Fibroblast of lung (primary cell): ENCODE measurements around the gene CMTR2. TPM values are rescaled to one million over a fixed set of nuclear protein-coding genes. Genes with fewer than 3 reads are reported as not detected.

ENCODE experiments used
- DNase-seq, 2 donors: peaks; one replicate each; pipeline versions ENCODE4 v3.0.0 to v3.0.0-alpha.2; 2010; ENCODE audit warnings: low read depth in 2 of 2
- H2AFZ ChIP-seq: 2 replicates; pipeline ENCODE4 v1.5.1; 2012; ENCODE audit warnings: low read length, control low read depth, inconsistent platforms
- H3K27ac ChIP-seq: 2 replicates; pipeline ENCODE4 v1.5.1; 2011; ENCODE audit warnings: low read length, control low read depth; ENCODE audit not compliant: insufficient read depth
- H3K27me3 ChIP-seq: 2 replicates; pipeline ENCODE4 v1.5.1; 2011; ENCODE audit warnings: mild to moderate bottlenecking, low read length; ENCODE audit not compliant: control insufficient read depth, insufficient read depth
- H3K36me3 ChIP-seq: 2 replicates; pipeline ENCODE4 v1.5.1; 2011; ENCODE audit warnings: low read length; ENCODE audit not compliant: control insufficient read depth, insufficient read depth
- H3K4me1 ChIP-seq: 2 replicates; pipeline ENCODE4 v1.5.1; 2011; ENCODE audit warnings: low read length; ENCODE audit not compliant: control insufficient read depth, insufficient read depth; ENCODE audit errors: extremely low read depth
- H3K4me2 ChIP-seq: 2 replicates; pipeline ENCODE4 v1.5.1; 2011; ENCODE audit warnings: low read length, control low read depth; ENCODE audit not compliant: insufficient read depth; ENCODE audit errors: extremely low read depth
- H3K4me3 ChIP-seq, 4 experiments: fragments of 200-600 bp in 1 of 4; sonication (generic) in 1 of 4; replicated peaks in 1 of 4; 2 replicates each; pipeline ENCODE4 v1.5.1; 2011 to 2016; ENCODE audit warnings: low read length in 4 of 4, low read depth in 3 of 4, mild to moderate bottlenecking in 3 of 4, control low read depth in 2 of 4, inconsistent platforms in 1 of 4, mixed read lengths in 1 of 4; ENCODE audit not compliant: insufficient read depth in 1 of 4; ENCODE audit errors: control extremely low read depth in 1 of 4
- H3K79me2 ChIP-seq: 2 replicates; pipeline ENCODE4 v1.5.1; 2012; ENCODE audit warnings: mild to moderate bottlenecking, low read length, inconsistent platforms; ENCODE audit not compliant: control insufficient read depth, insufficient read depth
- H3K9ac ChIP-seq: 2 replicates; pipeline ENCODE4 v1.5.1; 2011; ENCODE audit warnings: mild to moderate bottlenecking, low read length, control low read depth; ENCODE audit not compliant: insufficient read depth
- H3K9me3 ChIP-seq: 2 replicates; pipeline ENCODE4 v1.5.1; 2012; ENCODE audit warnings: low read depth, low read length; ENCODE audit not compliant: control insufficient read depth, insufficient read depth
- H4K20me1 ChIP-seq: 2 replicates; pipeline ENCODE4 v1.5.1; 2011; ENCODE audit warnings: low read length; ENCODE audit not compliant: control insufficient read depth, insufficient read depth; ENCODE audit errors: extremely low read depth
- EZH2 ChIP-seq: IDR thresholded peaks from 2 replicates; pipeline ENCODE4 v1.5.1; 2012; ENCODE audit warnings: low read length, control low read depth, mild to moderate bottlenecking; ENCODE audit errors: missing control alignments
- polyA plus RNA-seq, 2 donors: library from polyadenylated mRNA; depleted of rRNA in 1 of 2; stranded (reverse) in 1 of 2; unstranded in 1 of 2; fragments of >200 nt; gene quantifications; 2 replicates each; pipeline ENCODE4 v1.2.1, GENCODE V29; 2011 to 2012; ENCODE audit warnings: missing spikeins in 1 of 2
- total RNA-seq: library from RNA; depleted of rRNA; stranded (reverse); fragments of >200 nt; gene quantifications from 2 replicates; pipeline ENCODE4 v1.2.1, GENCODE V29; 2014
- TF ChIP-seq, protein P1 (sequence below), 2 donors: IDR thresholded peaks in 1 of 2; conservative IDR thresholded peaks in 1 of 2; 1 replicate in 1 of 2; 2 replicates in 1 of 2; pipeline ENCODE4 v1.5.1; 2011 to 2012; ENCODE audit warnings: low read length in 2 of 2, control low read depth in 1 of 2, inconsistent platforms in 1 of 2, low read depth in 1 of 2, mild to moderate bottlenecking in 1 of 2

Gene CMTR2
- total and polyA plus RNA-seq, 2 donors (not counting 1 experiment from before 2014, with no cell fraction given): 22.1 to 29.2 TPM

DNA sequence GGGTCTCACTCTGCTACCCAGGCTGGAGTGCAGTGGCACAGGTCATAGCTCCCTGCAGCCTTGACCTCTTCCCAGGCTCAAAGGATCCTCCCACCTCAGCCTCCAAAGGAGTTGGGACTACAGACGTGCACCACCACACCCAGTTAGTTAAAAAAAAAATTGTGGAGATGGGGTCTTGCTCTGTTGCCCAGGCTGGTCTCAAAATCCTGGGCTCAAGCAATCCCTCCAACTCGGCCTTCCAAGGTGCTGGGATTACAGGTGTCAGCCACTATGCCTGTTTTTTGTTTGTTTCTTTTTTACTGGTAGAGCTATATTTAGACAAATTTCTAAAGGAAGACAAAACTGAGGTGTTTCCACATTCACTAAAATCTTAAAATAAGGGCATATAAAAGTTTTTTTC is 1.7 kb downstream of the CMTR2 start:
- Histone ChIP-seq H3K27me3 (no peaks in the 10 kb centered on the region), H2AFZ (no peak overlapping the region), H3K36me3 (peaks cover 4% of the 10 kb centered on the region), H3K4me1 (no peaks in the 10 kb centered on the region), H3K27ac (no peak overlapping the region), H3K9ac (no peak overlapping the region), H3K4me2 (no peak overlapping the region), H4K20me1 (no peaks in the 10 kb centered on the region), H3K4me3 (no peak overlapping the region), H3K79me2 (peaks cover 9% of the 10 kb centered on the region), H3K9me3 (no peaks in the 10 kb centered on the region)
- TF ChIP-seq, protein P1, sequence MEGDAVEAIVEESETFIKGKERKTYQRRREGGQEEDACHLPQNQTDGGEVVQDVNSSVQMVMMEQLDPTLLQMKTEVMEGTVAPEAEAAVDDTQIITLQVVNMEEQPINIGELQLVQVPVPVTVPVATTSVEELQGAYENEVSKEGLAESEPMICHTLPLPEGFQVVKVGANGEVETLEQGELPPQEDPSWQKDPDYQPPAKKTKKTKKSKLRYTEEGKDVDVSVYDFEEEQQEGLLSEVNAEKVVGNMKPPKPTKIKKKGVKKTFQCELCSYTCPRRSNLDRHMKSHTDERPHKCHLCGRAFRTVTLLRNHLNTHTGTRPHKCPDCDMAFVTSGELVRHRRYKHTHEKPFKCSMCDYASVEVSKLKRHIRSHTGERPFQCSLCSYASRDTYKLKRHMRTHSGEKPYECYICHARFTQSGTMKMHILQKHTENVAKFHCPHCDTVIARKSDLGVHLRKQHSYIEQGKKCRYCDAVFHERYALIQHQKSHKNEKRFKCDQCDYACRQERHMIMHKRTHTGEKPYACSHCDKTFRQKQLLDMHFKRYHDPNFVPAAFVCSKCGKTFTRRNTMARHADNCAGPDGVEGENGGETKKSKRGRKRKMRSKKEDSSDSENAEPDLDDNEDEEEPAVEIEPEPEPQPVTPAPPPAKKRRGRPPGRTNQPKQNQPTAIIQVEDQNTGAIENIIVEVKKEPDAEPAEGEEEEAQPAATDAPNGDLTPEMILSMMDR (conservative IDR thresholded peaks at IDR 0.05 in 1 of 2, IDR thresholded peaks at IDR 0.05 in 1 of 2; ENCODE audit: low read depth in 1 of 2, low read length in 2 of 2): no peak
- TF ChIP-seq EZH2: no peak
- DNase-seq: no peak

DNA sequence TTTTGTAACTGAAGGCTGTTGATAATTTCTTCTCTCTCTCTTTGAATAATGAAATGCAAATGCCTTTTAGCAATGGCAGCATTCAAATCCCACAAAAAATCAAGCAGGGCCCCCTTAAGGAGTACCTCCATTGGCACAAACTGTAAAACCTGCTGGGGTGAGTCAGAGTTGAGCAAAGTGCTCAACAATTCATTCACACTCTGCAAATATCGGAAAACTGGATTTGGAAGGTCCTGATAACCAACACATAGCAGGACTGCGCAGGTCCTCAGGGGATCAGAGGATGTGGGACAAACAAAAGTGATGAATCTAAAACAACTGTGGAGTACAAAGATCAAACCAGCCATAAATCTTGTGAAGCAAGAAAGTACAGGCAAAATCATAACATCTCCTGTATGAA is 5.6 kb downstream of the CMTR2 start:
- Histone ChIP-seq H3K4me1 (no peaks in the 10 kb centered on the region), H3K27ac (no peak overlapping the region), H3K4me2 (no peak overlapping the region), H4K20me1 (no peaks in the 10 kb centered on the region), H3K79me2 (peaks cover 9% of the 10 kb centered on the region), H3K9me3 (no peaks in the 10 kb centered on the region), H2AFZ (no peak overlapping the region), H3K27me3 (no peaks in the 10 kb centered on the region), H3K4me3 (no peak overlapping the region), H3K9ac (no peak overlapping the region), H3K36me3 (peaks cover 4% of the 10 kb centered on the region)
- no peak for DNase-seq
- TF ChIP-seq EZH2: no peak
- TF ChIP-seq, protein P1 (conservative IDR thresholded peaks at IDR 0.05 in 1 of 2, IDR thresholded peaks at IDR 0.05 in 1 of 2; ENCODE audit: low read depth in 1 of 2, low read length in 2 of 2): no peak

DNA sequence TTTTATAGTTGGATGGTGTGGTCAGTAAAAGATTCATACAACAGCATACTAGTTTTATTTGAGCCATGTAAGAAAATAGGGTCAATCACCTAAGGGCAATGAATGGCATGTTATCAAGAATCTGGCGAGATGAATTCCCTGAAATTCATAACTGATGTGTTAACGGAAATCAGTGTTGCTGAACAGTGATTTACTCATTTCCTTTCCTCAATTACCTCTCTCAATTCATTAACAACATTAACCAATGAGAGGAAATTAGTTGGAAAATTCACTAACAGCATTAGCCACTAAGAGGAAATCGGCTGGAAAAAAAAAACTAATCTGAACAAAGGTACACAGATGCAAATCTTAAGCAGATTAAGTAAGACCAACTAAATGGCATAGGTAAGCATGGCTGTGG is 6.3 kb downstream of the CMTR2 start:
- no peak overlapping the region for H2AFZ ChIP-seq
- H3K4me1 ChIP-seq: no peaks in the 10 kb centered on the region
- no peak overlapping the region for H3K4me3 ChIP-seq
- H3K36me3 ChIP-seq: peaks cover 4% of the 10 kb centered on the region
- H3K9ac ChIP-seq: no peak overlapping the region
- no peak overlapping the region for H3K4me2 ChIP-seq
- no peaks in the 10 kb centered on the region for H3K27me3 ChIP-seq
- peaks cover 3% of the 10 kb centered on the region for H3K79me2 ChIP-seq
- no peaks in the 10 kb centered on the region for H3K9me3 ChIP-seq
- no peak overlapping the region for H3K27ac ChIP-seq
- TF ChIP-seq, protein P1 (conservative IDR thresholded peaks at IDR 0.05 in 1 of 2, IDR thresholded peaks at IDR 0.05 in 1 of 2; ENCODE audit: low read depth in 1 of 2, low read length in 2 of 2): no peak
- no peak for TF ChIP-seq EZH2
- DNase-seq: no peak
- no peaks in the 10 kb centered on the region for H4K20me1 ChIP-seq
